PC-3 (cell line): ENCODE results near the gene SOBP. TPM values are rescaled to one million over a fixed set of nuclear protein-coding genes. Genes with fewer than 3 reads are reported as not detected.

Experiments used
- ATAC-seq: fragments of 200-7000 bp; cut with Tn5 transposase; 2 replicates; pipeline ENCODE4 v1.9.1; 2020; ENCODE audit warnings: mild to moderate bottlenecking, moderate library complexity
- BruUV-seq: library from RNA; stranded (reverse); fragments of 400-500 nt; replicated peaks from 2 replicates; lab custom pipeline; 2021; lab: Mats Ljungman, UMichigan
- CTCF ChIA-PET: fragments of 300-600 bp; sonication (Branson Sonifier 250); formaldehyde crosslinking; loops from one replicate; lab custom pipeline; 2022; ENCODE audit warnings: antibody characterized with exemption; lab: Charles Lee
- POLR2A ChIA-PET: fragments of 300-600 bp; sonication (Branson Sonifier 250); formaldehyde crosslinking; loops from one replicate; lab custom pipeline; 2022; ENCODE audit warnings: antibody characterized with exemption; ENCODE audit not compliant: unreplicated experiment; lab: Charles Lee
- DNase-seq: peaks from one replicate; pipeline ENCODE4 v3.0.0-alpha.2; 2015
- H2AFZ ChIP-seq: fragments of 300-600 bp; sonication (generic); 2 replicates; pipeline ENCODE4 v1.6.0; 2016; ENCODE audit warnings: antibody characterized with exemption, low read length
- H3F3A ChIP-seq: fragments of 300-600 bp; sonication (generic); one replicate; pipeline ENCODE4 v1.6.0; 2017; ENCODE audit warnings: antibody characterized with exemption, low read length, control low read depth, mild to moderate bottlenecking; ENCODE audit not compliant: unreplicated experiment
- H3K27ac ChIP-seq: fragments of 300-600 bp; sonication (generic); 2 replicates; pipeline ENCODE4 v1.5.1; 2016; ENCODE audit warnings: mild to moderate bottlenecking, low read length
- H3K27me3 ChIP-seq: fragments of 300-600 bp; sonication (generic); 2 replicates; pipeline ENCODE4 v1.6.1; 2016; ENCODE audit warnings: low read length, mixed read lengths
- H3K36me3 ChIP-seq: fragments of 300-600 bp; sonication (generic); 2 replicates; pipeline ENCODE4 v1.6.1; 2016; ENCODE audit warnings: low read depth, mixed run types, low read length, mixed read lengths
- H3K4me1 ChIP-seq: fragments of 300-600 bp; sonication (generic); 2 replicates; pipeline ENCODE4 v1.5.1; 2016; ENCODE audit warnings: low read length; ENCODE audit not compliant: insufficient read depth
- H3K4me2 ChIP-seq: fragments of 300-600 bp; sonication (generic); 2 replicates; pipeline ENCODE4 v1.6.0; 2016; ENCODE audit warnings: low read length
- H3K4me3 ChIP-seq: fragments of 300-600 bp; sonication (generic); 2 replicates; pipeline ENCODE4 v1.5.1; 2016; ENCODE audit warnings: mild to moderate bottlenecking, low read length, mixed read lengths
- H3K79me2 ChIP-seq: fragments of 300-600 bp; sonication (generic); 2 replicates; pipeline ENCODE4 v1.6.1; 2017; ENCODE audit warnings: low read length, mixed read lengths
- H3K9ac ChIP-seq: fragments of 300-600 bp; sonication (generic); 2 replicates; pipeline ENCODE4 v1.6.0; 2016; ENCODE audit warnings: mild to moderate bottlenecking, low read length
- H3K9me2 ChIP-seq: fragments of 300-600 bp; sonication (generic); replicated peaks from 2 replicates; pipeline ENCODE4 v1.6.1; 2016; ENCODE audit warnings: mixed run types, low read length, mixed read lengths
- H3K9me3 ChIP-seq: fragments of 300-600 bp; sonication (generic); 2 replicates; pipeline ENCODE4 v1.6.1; 2016; ENCODE audit warnings: low read length, mixed read lengths
- H4K20me1 ChIP-seq: fragments of 300-600 bp; sonication (generic); 2 replicates; pipeline ENCODE4 v1.6.1; 2016; ENCODE audit warnings: low read length, mixed read lengths
- CTCF ChIP-seq: fragments of 300-600 bp; sonication (generic); conservative IDR thresholded peaks from 2 replicates; pipeline ENCODE4 v1.5.1; 2017; ENCODE audit warnings: antibody characterized with exemption, low read depth, mild to moderate bottlenecking, low read length
- EZH2 ChIP-seq: fragments of 300-600 bp; sonication (generic); IDR thresholded peaks from one replicate; pipeline ENCODE4 v1.6.1; 2017; ENCODE audit warnings: antibody characterized with exemption, mild to moderate bottlenecking, low read length; ENCODE audit not compliant: unreplicated experiment
- EZH2phosphoT487 ChIP-seq: fragments of 300-600 bp; sonication (generic); IDR thresholded peaks from 2 replicates; pipeline ENCODE4 v1.6.1; 2018; ENCODE audit warnings: mild to moderate bottlenecking, antibody characterized with exemption, low read length, borderline replicate concordance
- intact Hi-C: fragments of 100-400 bp; cut with micrococcal nuclease; formaldehyde crosslinking; loops from 2 replicates; pipeline ENCODE4 v1.9.0; 2023
- total RNA-seq: library from RNA; depleted of rRNA; stranded (reverse); fragments of >200 nt; gene quantifications from 2 replicates; pipeline ENCODE4 v1.2.3, GENCODE V29; 2014

The SOBP gene
- total RNA-seq, 1 experiment from 2014 or later: 0.15 TPM

GRCh38 chr6:107621229-107621937 lies 131.5 kb downstream of the SOBP start:
- Histone ChIP-seq H2AFZ (no peak overlapping the region), H3K4me3 (no peak overlapping the region), H3K4me2 (no peak overlapping the region), H3K27ac (no peak overlapping the region), H3K27me3 (no peaks in the 10 kb centered on the region), H3K79me2 (no peaks in the 10 kb centered on the region), H3K36me3 (no peaks in the 10 kb centered on the region), H3F3A (no peaks in the 10 kb centered on the region), H3K9ac (no peak overlapping the region), H3K4me1 (peaks cover 16% of the 10 kb centered on the region), H3K9me2 (no peaks in the 10 kb centered on the region), H4K20me1 (no peaks in the 10 kb centered on the region), H3K9me3 (no peaks in the 10 kb centered on the region)
- ChIA-PET CTCF (no interaction called here), POLR2A (no interaction called here)
- no TSS peak for BruUV-seq
- intact Hi-C loops: no loop called here
- TF ChIP-seq CTCF (no peak), EZH2phosphoT487 (no peak), EZH2 (no peak)
- DNase-seq (no peak), ATAC-seq (no peak)

- H3K9ac ChIP-seq: no peak overlapping the region
- H3K36me3 ChIP-seq: no peaks in the 10 kb centered on the region
- H3K4me1 ChIP-seq: peaks cover 16% of the 10 kb centered on the region
- no peak for ATAC-seq
- ChIA-PET CTCF (no interaction called here), POLR2A (no interaction called here)
- no peaks in the 10 kb centered on the region for H3F3A ChIP-seq
- DNase-seq: no peak
- no peaks in the 10 kb centered on the region for H4K20me1 ChIP-seq
- H2AFZ ChIP-seq: no peak overlapping the region
- H3K27me3 ChIP-seq: no peaks in the 10 kb centered on the region
- no peak overlapping the region for H3K4me2 ChIP-seq
- H3K9me3 ChIP-seq: no peaks in the 10 kb centered on the region
- intact Hi-C loops: no loop called here
- H3K4me3 ChIP-seq: no peak overlapping the region
- no peaks in the 10 kb centered on the region for H3K79me2 ChIP-seq
- no peak for TF ChIP-seq CTCF
- TF ChIP-seq EZH2phosphoT487: no peak
- no peak for TF ChIP-seq EZH2
- BruUV-seq: no TSS peak
- no peaks in the 10 kb centered on the region for H3K9me2 ChIP-seq
- H3K27ac ChIP-seq: no peak overlapping the region
These were observed 132.4 kb downstream of the SOBP start for GRCh38 chr6:107622269-107622668.

GRCh38 chr6:107624050-107624449 lies 134.1 kb downstream of the SOBP start:
- H3K4me2 ChIP-seq: peak overlapping the region; percentile 76
- ChIA-PET POLR2A (no interaction called here), CTCF (no interaction called here)
- no peaks in the 10 kb centered on the region for H3K9me3 ChIP-seq
- intact Hi-C loops: no loop called here
- no peaks in the 10 kb centered on the region for H4K20me1 ChIP-seq
- peaks cover 16% of the 10 kb centered on the region for H3K4me1 ChIP-seq
- peak overlapping the region; percentile 22; the same call in 1 of the 2 replicates for H3K4me3 ChIP-seq
- DNase-seq (no peak), ATAC-seq (no peak)
- no TSS peak for BruUV-seq
- no peak overlapping the region for H3K27ac ChIP-seq
- H3K36me3 ChIP-seq: no peaks in the 10 kb centered on the region
- no peak overlapping the region for H3K9ac ChIP-seq
- TF ChIP-seq EZH2phosphoT487 (no peak), EZH2 (no peak), CTCF (no peak)
- H3K9me2 ChIP-seq: no peaks in the 10 kb centered on the region
- H3K79me2 ChIP-seq: no peaks in the 10 kb centered on the region
- H2AFZ ChIP-seq: peak overlapping the region; percentile 37; the same call in 1 of the 2 replicates
- no peaks in the 10 kb centered on the region for H3K27me3 ChIP-seq
- H3F3A ChIP-seq: no peaks in the 10 kb centered on the region
